NOMO-1 (cell line): ENCODE data around the gene STC2.
"Not testable (repeated sequence)": the region's sequence is repeated elsewhere in the genome, so short reads cannot be mapped to it uniquely, and the experiment has no call there.

Source experiments
- DNase-seq, 2 experiments: peaks; one replicate each; lab custom pipeline; 2025; ENCODE audit not compliant: unreplicated experiment in 2 of 2; lab: John Stamatoyannopoulos, UW

STC2 gene

DNA sequence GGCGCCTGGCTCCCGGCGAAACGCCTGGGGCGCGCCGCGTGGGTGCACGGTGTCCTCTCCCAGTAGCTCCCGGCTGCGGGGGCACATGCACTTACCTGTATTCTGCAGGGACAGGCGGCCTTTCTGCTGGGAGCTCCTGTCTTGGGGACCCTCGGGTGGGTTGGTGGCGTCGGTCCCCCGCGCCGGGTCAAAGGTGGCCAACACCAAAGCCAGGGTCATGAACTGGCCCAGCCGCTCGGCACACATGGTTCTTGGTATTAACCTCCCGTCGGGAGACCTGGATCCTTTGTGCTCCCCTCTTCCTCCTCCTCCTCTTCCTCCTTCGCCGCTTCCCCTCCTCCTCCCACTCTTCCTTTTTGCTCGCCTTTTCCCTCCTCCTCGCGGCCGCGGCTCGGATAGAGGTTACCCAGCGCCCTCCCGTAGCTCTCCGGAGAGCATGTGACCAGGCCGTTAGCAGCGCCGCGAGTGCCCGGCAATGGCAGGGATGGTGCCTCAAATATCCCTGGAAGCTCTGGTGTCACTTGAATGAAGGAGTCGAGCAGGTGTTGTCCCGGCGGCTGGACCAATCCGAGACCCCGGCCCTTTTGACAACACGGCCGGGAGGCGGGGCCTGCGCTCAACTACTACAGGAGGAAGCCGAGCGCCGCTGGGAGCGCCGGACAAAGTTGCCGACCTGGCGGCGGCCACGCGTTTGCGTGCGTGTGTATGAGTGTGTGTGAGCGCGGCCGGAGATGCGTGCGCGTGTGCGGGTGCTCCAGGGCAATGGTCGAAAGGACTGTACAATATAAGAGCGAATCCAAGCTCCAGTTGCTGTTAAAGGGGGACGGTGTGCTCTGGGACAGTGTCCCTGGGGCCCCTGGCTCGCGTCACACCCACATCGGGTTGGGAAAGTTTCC, at the start of gene STC2:
STC2 (minus strand) TSS at position 467 of the 896 bp plus-strand sequence; CDS start at position 246, 221 bp downstream.
- peak in 1 of 2 experiments; percentile 14 for DNase-seq

DNA sequence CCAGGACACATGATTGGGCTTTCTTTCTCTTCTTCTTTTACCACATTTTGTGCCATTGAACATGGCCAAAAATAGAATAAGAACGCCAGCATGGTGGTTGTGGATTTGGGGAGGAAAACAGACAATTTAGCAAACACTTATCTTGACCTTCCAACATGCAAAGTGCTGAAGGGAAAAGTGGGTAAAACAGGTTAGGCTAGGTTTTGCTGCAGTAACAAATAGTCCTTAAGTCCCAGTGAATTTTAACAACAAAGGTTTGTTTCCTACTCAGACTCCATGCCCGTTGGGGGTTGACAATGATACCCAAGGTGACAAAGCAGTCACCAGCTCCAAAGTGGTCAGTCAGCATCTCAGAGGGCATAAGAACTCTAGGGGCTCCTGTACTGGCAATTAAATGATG, 43.2 kb upstream of the STC2 start:
- no peak for DNase-seq

GRCh38 chr5:173363406-173363805, 35.2 kb upstream of the STC2 start:
- DNase-seq: not testable (repeated sequence)

DNA sequence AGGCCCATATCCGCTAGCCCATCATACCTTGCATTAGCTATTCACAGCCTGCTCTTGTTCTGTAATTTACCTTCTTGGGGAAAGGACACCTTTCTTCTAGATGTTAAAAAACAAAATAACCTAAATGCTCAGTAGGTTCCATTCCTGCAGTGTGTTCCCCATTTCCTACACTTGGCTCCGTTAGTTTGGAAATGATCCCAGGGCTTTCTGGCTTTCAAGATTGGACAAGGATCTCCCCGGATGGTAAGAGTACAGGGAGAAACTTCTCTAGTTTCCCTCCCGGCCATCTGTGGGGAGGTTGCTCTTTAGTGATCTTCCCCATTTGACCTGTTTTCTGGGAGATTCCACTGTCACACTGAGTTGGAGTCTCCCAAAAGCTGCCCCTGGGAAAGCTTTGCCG, 27.3 kb upstream of the STC2 start:
- DNase-seq: no peak

DNA sequence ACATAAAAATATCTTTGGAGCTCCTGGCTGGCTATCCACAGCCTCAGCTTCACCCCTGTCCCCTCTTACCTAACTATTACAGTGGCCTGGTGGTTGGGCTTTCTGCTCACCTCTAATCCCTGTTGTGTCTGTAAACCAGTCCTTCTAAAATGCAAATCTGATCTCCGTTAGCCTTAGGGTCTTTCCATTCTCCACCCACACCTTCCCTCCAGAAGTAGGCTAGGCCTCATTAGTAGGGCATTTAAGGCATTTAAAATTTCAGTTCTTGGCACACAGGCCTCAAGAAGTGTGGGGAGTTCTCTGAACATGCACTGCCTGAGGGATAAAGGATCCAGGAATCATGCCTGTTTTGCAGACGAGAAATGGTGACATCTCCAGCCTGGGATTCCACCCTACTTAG, 26.4 kb upstream of the STC2 start:
- DNase-seq: no peak

- DNase-seq: no peak
Measured at GRCh38 chr5:173352366-173353349, 24.4 kb upstream of the STC2 start.

DNA sequence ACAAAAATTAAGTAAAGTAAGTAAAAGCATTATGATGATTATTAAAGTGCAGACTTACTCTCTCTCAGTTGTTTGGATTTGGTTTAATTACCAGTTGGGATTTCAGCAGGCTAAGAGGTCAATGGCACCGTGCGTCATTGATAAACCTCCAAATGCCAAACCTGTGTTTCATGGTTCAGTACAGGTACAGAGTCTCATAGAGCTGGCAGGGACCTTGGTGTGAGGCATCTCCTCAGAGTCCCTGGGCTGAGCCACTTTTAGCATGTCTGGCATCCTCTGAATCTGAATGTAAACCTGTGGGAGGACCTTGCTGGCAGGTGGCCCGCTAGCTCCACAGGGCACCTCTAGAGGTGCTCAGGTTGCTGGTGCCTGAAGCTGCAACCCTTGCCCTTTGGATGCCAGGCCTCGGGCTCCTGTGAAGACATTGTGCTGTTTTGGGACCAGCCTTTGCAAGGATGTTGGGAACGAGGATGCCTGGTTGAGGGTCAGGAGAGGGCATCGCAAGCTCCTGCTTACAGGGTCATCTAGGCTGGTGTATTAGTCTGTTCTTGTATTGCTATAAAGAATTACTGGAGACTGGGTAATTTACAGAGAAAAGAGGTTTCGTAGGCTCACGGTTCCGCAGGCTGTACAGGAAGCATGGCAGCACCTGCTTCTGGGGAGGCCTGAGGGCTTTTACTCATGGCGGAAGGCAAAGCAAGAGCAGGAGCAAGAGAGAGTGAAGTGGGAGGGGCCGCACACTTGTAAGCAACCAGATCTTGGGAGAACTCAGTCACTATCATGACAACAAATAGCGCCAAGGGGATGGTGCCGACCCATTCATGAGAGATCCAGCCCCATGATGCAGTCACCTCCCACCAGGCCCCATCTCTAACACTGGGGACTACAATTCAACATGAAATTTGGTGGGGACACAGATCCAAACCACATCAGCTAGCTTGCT, 14.9 kb upstream of the STC2 start:
- DNase-seq: no peak

- DNase-seq: no peak
Measured at GRCh38 chr5:173341961-173342430, 13.8 kb upstream of the STC2 start.

GRCh38 chr5:173340984-173341383, 12.8 kb upstream of the STC2 start:
- DNase-seq: no peak

GRCh38 chr5:173340451-173340850, 12.2 kb upstream of the STC2 start:
- no peak for DNase-seq

DNA sequence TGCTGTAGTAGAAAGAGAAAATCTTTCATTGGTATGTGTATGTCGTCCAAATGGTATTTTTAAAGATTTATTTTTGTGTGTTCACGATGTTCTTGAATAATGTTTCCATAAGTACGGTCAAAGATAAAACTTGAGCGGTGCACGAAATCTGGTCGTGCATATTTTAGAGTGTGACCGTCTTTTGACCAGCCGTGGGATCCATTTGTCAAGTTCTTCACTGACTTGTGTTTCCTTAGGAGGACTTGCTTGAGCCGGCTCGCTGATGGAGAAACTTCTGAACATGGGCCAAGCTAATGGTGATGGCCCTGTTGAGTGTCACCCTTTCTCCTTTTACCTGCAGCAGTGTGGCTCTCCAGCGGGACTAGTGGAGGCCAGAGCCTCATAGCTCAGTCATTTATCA, 11.1 kb upstream of the STC2 start:
- DNase-seq: no peak

DNA sequence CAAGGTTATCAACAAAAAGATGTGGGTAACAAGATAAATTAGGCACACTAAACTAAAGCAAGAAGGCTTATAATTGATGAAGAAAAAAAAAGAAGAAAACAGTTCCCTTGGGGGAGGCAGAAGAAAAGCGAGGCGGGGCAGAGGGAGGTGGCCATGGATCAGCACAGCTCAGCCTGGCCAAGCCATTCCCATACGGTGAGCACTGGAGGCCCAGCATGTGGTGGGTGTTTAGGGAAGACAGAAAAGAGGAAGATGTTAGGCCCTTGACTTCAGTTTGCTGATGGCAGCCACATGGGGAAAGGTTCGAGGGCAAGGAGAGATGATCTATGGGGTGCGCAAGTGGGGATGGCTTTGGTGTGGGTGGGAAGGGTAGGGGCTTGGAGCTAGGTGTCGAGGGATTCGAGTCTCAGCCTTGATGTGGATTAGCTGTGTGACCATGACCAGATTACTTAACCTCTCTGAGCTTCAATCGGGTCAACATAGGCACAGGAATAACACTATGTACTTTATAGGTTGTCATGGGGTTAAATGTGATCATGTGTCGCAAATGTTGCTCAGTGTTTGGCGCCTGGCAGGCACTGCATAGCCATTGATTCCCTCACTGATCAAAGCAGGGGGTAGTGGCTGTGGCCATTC, 10.3 kb upstream of the STC2 start:
- DNase-seq: no peak

- no peak for DNase-seq
Measured at GRCh38 chr5:173334808-173335207, 6.6 kb upstream of the STC2 start.

GRCh38 chr5:173333925-173334661, 5.9 kb upstream of the STC2 start:
- no peak for DNase-seq

DNA sequence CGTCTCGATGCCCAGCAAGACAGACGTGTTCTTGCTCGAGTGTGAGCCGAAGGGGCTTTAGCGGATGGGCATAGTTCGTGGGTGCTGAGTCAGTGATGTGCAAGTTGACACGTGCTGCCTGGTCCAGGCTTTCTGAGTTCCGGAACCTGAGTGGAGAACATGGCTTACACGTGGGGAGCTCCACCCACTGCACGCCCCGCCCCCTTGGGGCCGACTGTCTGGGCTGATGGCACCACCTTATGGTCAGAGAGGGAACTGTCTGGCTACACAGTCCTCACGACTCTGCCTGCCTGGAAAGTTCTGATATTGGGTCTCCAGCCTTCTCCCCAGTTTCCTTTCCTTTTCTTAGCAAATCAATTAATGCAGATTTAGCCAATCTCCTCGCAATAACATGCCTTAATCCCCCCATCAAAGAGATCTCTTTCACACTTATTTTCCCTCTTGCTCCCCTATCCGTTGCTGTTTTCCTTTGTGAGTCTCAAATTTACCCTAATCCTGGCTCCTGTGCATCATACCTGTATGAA, 3.8 kb upstream of the STC2 start:
- peak; percentile 51 to 52 for DNase-seq

DNA sequence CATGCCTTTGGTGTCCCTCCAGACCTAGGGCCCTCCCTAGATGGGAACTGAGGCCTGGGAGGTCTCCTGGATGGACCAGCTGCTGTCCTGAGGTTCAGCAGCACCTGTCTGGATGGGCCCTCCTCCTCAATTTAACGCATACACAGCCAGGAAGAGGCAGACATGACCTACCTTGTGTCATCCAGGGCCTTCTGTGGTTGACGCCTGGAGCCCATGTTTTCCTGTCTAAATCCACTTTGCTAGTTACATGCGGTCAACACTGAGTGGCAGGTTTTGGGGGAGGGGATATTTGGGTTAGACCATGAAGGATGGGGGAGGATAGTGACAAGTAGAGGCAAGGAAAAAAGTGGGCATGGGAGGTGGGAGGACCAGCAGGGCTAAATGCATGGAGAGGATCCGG, 3.1 kb upstream of the STC2 start:
- DNase-seq: no peak

DNA sequence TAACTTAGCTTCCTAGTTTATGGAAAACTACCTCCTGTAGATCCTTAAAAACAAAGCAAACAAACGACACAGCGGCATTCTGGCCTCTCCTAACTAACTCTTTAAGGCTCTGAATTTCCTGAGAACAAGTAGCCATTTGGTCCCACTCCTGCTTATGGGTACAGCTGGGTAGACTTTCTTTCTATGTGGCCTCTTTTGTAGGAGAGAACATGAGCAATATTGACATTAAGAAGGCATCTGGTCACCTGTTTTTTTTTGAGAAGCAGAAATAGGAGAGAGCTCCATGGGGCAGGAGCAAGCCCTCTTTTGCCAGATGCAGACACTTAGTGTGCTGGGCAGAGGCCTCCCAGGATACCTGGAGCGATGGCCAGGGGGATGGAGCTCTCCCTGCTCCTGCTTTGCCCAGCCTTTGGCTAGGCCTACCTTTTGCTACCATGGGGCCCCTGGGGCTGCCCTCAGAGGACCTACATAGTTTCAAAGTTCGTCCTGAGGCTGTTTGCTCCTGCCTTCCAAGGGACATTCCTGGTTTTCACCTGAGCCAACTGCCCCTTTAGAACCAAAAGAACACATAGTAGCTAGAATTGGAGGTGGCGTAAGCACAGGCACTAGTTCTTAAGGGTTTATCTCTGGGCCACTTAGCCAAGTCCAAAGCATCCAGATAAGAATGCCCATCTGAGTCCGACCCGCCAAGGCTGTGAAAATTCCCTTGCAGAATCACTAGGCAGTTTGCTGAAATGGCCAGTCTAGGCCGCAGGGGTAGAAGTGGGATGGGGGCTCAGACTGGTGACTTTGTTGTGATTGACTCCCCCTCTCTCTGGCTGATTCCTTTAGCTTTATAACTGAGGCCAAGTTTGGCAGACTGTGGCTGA, 2.4 kb upstream of the STC2 start:
- DNase-seq: no peak
